GM12891 (cell line): ENCODE measurements around the gene MFSD12.

Experiments used
- PAX5 ChIP-seq: IDR thresholded peaks from 2 replicates; pipeline ENCODE4 v1.6.1; 2011; ENCODE audit warnings: low read length, moderate library complexity, mild to moderate bottlenecking; ENCODE audit not compliant: insufficient read depth, severe bottlenecking
- POLR2A ChIP-seq: IDR thresholded peaks from 2 replicates; pipeline ENCODE4 v1.6.1; 2011; ENCODE audit warnings: low read depth, low read length, control low read depth

DNA sequence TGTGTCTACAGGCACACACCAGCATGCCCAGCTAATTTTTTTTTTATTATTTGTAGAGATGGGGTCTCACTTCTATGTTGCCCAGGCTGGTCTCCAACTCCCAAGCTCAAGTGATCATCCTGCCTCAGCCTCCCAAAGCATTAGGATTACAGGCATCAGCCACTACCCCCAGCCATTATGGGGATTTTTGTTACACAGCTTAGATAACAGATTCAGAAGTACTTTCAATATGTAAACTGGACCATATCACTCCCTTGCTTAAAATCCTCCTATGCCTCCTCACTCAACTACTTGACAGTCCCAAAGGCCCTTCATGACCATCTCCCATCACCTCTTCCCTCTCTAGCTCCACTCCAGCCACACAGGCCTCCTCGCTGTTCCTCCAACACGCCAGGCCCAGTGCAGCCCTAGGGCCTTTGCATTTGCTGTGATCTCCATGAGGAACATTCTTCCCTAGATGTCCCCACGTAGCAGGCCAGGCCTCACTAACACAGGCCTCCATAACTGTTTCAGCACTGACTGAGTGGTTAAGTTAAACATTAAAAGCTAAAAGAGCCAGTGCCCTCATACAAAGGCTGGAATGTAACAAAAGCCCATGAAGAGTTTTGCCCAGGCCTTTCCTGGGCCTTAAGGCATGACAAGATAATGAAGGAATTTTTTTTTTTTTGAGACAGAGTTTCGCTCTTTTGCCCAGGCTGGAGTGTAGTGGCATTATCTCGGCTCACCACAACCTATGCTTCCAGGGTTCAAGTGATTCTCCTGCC, 59.4 kb downstream of the MFSD12 start:
- TF ChIP-seq PAX5 = no peak
- TF ChIP-seq POLR2A = no peak
